Superior temporal gyrus (tissue), 1 donor: ENCODE measurements around the gene ZSCAN9.

Experiments used
- DNase-seq: peaks from one replicate; pipeline ENCODE4 v3.0.0-alpha.2; 2016; ENCODE audit errors: extremely low spot score

ZSCAN9 gene

DNA sequence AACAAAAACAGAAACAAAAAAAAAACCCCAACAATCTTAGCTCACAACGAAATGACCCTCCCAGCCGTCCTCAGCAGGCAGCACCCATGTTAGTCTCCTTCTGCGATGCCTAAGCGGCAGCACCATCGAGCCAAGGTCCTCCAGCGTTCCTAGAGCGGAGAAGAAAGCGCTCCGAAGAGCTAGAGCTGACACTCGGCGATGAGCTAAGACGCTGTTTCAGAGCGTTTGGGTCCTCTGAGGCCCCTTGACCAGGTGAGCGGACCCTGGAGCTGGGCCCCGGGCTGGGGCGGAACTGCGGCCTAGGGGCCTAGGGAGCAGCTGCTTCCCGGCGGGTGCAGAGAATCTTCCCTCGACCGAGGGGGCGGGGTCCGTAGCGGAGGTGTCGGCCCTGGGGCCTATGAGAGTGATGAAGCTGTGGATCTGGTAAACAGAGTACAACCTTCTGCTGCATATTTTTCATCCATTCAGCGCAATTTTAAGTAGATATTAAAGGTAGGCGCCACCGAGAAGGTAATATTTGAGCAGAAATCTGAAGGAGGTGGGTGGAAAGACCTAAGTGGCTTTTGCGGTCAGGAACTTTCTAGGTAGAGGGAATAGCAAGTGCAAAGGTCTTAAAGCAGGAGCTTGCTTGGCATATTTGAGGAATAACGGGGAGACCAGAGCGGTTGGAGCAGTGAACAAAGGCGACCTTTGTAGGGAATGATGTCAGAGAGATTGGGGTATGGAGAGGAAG is 42.1 kb downstream of the ZSCAN9 start, which contains the start of gene ZSCAN26:
ZSCAN26 (plus strand) TSS at position 182 of the 733 bp plus-strand sequence. CDS start 4,777 bp downstream, outside the sequence.
- DNase-seq, result peak; percentile 93

GRCh38 chr6:28267695-28268059 is 42.6 kb downstream of the ZSCAN9 start:
- no peak for DNase-seq

DNA sequence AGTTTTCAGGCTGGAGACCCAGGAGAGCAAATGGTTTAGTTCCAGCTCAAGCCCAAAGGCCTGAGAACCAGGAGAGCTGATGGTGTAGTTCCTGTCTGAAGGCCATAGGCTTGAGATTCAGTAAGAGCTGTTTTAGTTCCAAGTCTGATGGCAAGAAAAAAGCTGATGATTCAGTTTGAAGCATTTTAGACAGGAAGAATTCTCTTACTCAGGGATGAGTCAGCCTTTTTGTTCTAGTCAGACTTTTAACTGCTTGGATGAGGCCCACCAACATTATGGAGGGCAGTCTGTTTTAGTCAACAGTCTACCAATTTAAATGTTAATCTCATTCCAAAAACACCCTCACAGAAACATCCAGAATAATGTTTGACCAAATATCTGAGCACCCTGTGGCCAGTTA is 44.4 kb downstream of the ZSCAN9 start:
- DNase-seq, result no peak

GRCh38 chr6:28274888-28275287 is 49.8 kb downstream of the ZSCAN9 start:
- no peak for DNase-seq

DNA sequence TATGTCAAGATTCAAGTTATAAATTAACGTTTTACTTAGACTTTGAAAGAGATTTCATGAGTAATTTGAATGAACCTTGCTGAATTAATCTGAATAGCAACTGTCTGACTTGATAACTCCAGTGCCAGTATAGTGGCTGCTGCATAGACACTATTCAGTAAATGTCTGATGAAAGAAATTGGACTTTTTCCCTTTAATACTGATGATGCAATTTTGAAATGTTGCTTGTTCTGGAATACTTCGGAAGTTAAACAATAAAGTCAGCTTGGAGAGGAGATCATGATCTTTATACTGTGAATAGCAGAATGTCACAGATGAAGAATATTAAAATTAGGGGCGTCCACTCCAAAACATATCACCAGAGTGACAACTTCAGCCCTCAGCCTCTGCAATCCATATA is 52.7 kb downstream of the ZSCAN9 start:
- DNase-seq, result no peak

- peak; percentile 17 for DNase-seq
Measured at GRCh38 chr6:28280595-28281287, 55.7 kb downstream of the ZSCAN9 start.

- DNase-seq, result peak; percentile 57
Measured at GRCh38 chr6:28281288-28282064, 56.4 kb downstream of the ZSCAN9 start, which contains the start of gene PGBD1. Gene PGBD1 (plus strand): TSS chr6:28281572. CDS start chr6:28283814, 2,242 bp downstream.

DNA sequence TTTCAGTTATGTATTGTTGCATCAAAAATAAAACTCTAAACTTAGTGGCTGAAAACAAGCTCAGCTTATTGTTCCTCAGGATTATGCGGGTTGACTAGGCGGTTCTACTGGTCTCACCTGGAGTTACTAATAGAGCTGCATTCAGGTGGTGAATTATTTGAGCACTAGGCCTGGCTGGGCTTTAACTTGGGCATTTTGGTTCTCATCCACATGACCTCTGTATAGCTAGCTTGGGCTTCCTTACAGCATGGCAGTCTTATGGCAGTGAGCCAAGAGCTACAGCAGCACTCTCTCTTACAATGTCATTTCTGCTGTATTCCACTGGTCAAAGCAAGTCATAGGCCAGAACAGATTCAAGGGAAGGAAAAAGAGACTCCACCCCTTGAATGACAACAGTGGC is 57.9 kb downstream of the ZSCAN9 start:
- no peak for DNase-seq
